GM21737 (cell line): ENCODE data around the gene ELF2.
"Not testable (repeated sequence)": the region's sequence is repeated elsewhere in the genome, so short reads cannot be mapped to it uniquely, and the experiment has no call there.

ENCODE experiments used
- ATAC-seq: cut with Tn5 transposase; IDR thresholded peaks from one replicate; pipeline ENCODE4 v1.9.1; 2021; ENCODE audit warnings: mild to moderate bottlenecking, moderate library complexity; ENCODE audit not compliant: unreplicated experiment

Gene ELF2

DNA sequence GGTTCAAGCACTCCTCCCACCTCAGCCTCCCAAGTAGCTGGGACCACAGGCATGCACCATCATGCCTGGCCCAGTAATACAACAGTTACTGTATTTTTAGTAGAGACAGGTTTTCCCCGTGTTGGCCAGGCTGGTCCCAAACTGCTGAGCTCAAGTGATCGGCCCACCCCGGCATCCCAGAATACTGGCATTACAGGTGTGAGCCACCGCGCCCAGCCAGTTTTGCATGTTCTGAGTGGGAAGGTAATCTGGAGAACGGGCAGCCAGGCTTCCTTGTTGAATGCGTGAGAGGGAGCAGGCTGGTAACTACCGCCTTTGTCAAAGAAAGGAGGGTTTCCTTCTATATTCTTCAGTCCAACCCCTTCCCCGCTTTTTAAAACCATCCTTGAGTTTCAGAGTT lies 152.3 kb downstream of the ELF2 start:
- ATAC-seq = no peak

DNA sequence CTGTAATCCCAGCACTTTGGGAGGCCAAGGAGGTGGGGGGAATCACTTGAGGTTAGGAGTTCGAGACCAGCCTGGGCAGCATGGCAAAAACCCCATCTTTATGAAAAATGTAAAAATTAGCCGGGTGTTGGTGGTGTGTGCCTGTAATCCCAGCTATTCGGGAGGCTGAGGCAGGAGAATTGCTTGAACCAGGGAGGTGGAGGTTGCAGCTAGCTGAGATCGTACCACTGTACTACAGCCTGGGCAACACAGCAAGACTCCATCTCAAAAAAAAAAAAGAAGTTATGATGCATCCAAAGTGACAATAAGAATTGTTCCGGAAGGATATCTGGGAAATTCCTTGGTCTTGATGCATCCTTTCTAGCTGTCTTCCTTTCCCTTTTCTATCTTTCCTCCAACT lies 154.2 kb downstream of the ELF2 start:
- no peak for ATAC-seq

DNA sequence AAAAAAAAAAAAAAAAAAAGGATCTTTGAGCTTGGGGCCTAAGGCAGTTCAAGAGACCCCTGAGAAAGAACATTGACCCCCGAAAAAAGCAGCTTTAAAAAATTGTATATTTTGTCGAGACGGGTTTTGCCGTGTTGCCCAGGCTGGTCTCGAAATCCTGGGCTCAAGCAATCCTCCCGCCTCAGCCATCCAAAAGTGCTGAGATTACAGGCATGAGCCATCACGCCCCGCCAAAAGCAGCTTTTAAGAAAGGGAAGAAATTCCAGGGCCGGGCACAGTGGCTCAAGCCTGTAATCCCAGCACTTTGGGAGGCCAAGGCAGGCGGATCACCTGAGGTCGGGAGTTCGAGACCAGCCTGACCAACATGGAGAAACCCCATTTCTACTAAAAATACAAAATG lies 155.9 kb downstream of the ELF2 start:
- not testable (repeated sequence) for ATAC-seq

DNA sequence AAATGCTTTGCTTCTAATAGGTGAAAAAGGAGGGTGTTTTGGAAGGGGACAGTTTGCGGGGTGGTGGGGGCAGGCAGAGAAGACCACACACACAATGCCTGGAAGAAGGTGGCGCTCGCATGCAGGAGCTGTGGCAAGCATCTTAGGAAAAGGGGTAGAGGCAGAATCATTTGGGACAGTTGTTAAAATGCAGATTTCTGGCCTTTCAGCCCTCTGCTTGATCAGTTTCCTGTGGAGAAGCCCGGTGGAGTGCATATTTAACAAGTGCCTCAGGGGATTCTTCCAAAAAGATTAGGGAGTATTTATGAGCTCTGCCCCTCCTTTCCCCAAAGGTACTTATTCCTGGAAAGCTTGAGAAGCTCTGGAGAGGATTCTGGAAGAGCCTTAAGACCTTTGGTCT lies 156.6 kb downstream of the ELF2 start:
- ATAC-seq = no peak

DNA sequence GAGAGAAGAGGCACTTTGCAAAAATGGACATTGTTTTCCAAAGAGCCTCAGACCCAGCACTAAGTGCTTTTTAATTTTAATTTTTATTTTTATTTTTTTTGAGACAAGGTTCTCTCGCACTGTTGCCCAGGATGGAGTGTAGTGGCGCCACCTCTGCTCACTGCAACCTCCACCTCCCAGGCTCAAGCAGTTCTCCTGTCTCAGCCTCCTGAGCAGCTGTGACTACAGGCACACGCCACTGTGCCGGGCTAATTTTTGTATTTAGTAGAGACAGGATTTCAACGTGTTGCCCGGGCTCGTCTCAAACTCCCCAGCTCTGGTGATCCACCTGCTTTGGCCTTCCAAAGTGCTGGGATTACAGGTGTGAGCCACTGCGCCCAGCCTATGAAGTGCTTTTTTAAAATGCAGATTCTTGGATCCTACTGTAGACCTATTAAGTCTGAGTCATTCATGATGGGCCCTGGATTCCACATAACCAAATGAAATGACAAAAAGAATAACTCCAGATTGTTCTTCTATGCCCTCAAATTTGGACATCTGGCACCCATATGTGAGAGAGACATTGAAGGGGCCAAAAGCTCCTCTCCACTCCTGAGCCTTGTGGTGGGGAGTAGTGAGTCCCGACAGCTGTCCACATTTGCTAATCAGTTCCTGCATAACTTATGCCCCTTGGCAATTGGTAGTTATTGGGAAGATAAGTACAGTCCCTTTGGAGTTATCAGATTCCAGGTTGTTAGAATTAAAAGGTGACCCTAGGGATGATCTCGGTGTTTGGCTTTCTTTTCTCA lies 157.9 kb downstream of the ELF2 start:
- ATAC-seq = no peak

DNA sequence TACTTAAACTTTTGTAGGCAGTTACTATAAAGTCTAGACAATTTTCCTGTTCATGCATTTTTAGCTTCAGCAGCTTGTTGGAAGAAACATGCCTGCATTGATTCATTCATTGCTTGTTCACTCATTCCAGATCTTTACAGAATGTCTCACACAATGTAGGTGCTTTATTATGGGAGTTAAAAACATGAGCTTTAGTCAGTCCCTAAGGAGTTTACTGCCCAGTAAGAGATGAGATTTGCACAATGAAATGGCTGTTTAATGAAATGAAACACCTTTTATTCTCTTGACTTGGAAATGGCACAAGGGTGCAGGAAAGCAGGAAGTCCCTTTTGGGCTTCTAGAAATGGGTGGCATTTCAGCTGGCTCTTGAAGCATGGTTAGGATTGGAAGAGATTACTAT lies 158.5 kb downstream of the ELF2 start:
- no peak for ATAC-seq

DNA sequence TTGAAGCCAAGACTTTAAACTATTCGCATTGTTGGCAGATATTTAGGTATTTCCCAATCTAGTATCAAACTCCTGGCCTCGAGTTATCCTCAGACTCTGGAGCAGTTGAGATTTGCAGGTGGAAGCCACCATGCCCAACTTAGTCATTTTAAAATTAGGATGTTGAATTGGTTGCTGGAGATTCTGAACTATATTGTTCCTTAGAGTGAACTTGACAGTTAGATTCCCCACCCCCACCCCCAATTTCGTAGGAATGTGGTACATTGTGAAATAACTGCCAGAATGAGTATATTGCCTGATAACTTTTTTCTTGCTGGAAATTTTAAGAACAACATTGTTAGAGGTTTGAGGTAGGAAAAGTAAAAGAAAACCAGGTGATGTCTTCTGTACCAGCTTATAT lies 159.2 kb downstream of the ELF2 start:
- ATAC-seq = no peak

DNA sequence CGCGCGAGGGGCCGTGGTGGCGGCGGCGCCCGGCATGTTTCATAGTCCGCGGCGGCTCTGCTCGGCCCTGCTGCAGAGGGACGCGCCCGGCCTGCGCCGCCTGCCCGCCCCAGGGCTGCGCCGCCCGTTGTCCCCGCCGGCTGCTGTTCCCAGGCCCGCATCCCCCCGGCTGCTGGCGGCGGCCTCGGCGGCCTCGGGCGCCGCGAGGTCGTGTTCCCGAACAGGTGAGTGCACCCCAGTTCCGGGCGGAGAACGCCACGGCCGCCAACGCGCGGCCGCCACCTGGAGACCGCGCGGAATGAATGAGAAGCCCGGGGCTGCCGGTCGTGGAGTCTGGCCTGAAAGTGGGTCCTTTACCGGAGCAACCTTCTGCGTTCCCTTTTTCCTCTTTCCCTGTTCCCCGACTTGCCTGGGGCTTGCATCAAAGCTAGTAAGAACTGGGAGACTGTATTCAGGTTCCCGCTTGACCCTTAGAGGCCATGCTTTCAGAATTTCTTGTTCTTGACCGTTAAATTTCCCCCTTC lies 161.0 kb downstream of the ELF2 start:
- peak; percentile 43 for ATAC-seq

DNA sequence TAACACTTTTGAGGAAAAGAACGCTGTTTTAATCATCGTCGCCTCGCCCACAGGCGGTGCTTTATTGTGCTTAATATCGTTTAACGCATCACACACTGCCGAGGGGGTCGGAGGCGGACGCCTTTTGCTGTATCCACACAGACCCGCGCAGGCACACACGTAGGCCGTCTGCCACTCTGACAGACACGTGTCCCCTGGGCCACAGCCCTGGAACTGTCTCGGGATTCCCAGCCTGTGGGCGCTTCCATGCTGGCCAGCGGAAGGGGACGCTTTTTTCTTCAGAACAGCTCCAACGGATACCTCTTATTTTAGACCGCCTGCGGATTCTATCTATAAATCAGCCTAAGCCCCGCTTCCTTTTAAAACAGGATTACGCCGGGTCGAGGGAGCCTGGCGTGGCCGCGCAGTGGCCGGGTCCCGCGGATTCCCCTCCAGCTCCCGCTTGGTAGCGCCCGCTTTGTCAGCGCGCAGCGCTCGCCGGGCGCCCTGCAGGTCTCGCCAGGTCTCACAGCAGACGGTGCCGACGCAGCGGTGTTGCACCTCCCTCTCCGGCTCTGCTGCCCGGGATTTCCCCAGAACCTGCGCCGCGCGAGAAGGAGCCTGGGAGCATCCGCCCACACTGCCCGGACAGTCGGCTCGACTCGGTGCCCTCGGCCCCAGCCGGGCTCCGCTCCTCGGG lies 161.6 kb downstream of the ELF2 start, which contains the start of gene NOCT:
NOCT (plus strand) TSS at position 513 of the 679 bp plus-strand sequence. CDS start 201 bp downstream, outside the sequence.
- ATAC-seq = peak; percentile 95

DNA sequence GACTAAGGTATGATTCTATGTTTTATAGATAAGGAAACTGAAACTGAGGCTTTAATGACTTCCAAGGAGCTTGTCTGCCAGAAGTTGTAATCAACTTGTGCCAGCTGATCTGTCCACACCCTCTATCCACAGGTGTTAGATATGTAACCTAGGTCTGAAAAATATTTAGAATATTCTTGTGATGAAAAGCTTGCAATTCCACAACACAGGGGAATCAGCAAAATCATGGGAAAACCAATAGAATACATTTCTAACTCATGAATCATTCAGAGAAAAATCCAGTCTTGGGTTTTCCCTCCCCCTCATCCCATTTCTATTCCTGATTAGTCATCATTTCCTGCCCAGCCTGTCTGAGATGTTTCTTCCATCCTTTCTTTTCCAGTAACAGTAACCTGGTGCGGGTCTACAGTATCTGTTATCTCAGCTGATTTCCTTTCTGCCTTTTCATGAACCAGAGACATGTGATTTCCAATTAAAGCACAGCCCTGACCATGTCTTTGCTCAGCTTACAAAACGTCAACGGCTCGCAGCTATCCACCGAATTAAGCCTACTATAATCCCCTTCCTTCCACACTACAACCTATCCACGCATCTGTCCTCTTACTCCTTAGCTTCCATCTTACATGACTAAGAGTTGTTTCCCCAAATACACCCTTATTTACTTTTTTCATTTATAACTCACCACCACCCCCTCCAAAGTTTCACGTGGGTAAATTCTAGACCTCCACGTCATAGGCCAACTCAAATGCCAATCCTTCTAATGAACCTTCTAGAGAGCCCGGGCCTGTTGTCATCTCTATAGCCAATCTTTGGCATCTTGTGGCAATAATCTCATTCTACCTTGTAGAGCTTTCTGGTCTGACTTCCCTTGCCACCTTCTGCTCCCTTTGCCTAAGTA lies 162.4 kb downstream of the ELF2 start:
- ATAC-seq = peak; percentile 5

DNA sequence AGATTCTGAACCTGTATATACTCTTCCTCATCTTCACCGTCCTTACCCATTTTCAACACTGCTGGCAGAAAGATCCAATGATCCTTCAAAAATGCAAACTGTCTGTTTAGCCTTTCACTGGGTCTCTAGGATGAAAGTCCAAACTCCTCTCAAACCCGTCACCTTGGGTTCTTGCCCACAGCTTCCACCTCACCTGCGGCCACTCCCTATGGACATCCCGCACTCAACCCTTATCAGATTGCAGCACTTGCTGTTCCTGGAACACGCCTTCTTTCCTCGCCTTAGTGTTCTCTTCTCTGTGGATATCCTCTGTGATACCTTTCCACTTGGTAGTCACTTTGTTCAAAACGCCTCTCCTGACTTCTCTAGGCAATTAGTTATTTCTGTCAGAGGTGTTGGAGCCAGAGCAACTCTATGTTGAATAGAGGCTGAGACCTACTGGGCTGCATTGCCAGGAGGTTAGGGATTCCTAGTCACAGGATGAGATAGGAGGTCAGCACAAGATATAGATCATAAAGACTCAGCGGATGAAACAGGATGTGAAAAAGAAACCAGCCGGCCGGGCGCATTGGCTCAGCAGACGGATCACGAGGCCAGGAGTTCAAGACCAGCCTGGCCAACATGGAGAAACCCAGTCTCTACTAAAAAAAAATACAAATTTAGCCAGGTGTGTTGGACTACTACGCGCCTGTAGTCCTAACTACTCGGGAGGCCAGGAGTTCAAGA lies 165.6 kb downstream of the ELF2 start:
- no peak for ATAC-seq

DNA sequence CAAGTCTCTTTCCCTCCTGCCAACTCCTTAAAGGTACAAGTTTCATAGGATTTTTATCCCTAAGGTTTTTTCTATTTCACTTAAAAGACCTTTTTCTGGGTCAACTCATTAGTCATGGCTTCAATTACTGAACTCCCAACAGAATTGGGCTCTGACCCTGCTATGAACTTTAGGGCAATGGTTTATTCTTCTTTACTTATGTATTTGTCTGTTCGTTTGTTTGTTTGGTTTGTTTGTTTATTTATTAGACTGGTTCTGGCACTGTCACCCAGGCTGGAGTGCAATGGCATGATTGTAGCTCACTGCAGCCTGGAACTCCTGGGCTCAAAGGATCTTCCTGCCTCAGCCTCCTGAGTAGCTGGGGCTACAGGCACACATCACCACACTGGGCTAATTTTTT lies 167.3 kb downstream of the ELF2 start:
- ATAC-seq = no peak

DNA sequence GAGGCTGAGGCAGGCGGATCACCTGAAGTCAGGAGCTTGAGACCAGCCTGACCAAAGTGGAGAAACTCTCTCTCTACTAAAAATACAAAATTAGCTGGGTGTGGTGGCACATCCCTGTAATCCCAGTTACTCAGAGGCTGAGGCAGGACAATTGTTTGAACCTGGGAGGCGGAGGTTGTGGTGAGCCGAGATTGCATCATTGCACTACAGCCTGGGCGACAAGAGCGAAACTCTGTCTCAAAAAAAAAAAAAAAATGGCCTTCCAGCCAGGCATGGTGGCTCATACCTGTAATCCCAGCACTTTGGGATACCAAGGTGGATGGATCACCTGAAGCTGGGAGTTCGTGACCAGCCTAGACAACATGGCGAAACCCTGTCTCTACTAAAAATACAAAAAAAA lies 168.7 kb downstream of the ELF2 start:
- ATAC-seq = not testable (repeated sequence)

DNA sequence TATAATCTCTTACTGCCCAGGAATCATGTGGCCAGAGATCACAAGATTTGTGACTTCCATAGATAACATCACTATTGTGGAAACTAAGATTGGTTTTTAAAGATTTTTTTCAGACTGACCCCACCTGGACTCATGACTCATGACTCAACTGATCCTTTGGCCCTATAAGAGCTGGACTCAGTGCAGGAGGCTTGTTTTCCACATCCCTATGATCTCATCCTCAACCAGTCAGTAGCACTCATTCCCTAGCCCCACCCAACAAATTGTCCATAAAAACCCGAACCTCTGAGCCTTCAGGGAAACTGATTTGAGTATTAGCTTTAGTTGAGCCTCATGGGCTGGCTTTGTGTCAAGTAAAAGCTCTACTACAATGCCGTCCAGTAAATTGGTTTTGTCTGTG lies 169.4 kb downstream of the ELF2 start:
- ATAC-seq = no peak
